Measurements from ENCODE around the gene DNAJA3. TPM values are rescaled to one million over a fixed set of nuclear protein-coding genes. Genes with fewer than 3 reads are reported as not detected.

The DNAJA3 gene
- total RNA-seq, 4 donors from 2014 or later, result 51.4 to 70.1 (median 54.0) TPM

- TF ChIP-seq POLR2A (IDR thresholded peaks at IDR 0.05), result no peak
- no peak for TF ChIP-seq CTCF (IDR thresholded peaks at IDR 0.05)
- Histone ChIP-seq H3K27me3 (no peaks in the 10 kb centered on the region), H3K27ac (peak overlapping the region; percentile 92 to 98 (median 96)), H3K4me1 (peaks cover 0 to 33% (median 7%) of the 10 kb centered on the region in 4 donors), H3K9me3 (no peaks in the 10 kb centered on the region), H3K4me3 (peak overlapping the region in 1 of 4 donors; percentile 93), H3K36me3 (peaks cover 0 to 21% (median 0%) of the 10 kb centered on the region in 3 donors)
- DNase-seq, result peak in 2 of 3 donors; percentile 83 to 87
These were observed 11.3 kb upstream of the DNAJA3 start for GRCh38 chr16:4414187-4414917.

- DNase-seq, result peak; percentile 74 to 86 (median 79)
- H3K4me1 ChIP-seq, result peaks cover 0 to 20% (median 7%) of the 10 kb centered on the region in 4 donors
- H3K36me3 ChIP-seq, result peaks cover 0 to 16% (median 0%) of the 10 kb centered on the region in 3 donors
- no peaks in the 10 kb centered on the region for H3K9me3 ChIP-seq
- peak overlapping the region; percentile 72 to 100 (median 85) for H3K4me3 ChIP-seq
- peak in 3 of 6 experiments; percentile 9 to 35 (median 30) for TF ChIP-seq CTCF (IDR thresholded peaks at IDR 0.05)
- TF ChIP-seq POLR2A (IDR thresholded peaks at IDR 0.05), result peak; percentile 37 to 43
- no peaks in the 10 kb centered on the region for H3K27me3 ChIP-seq
- peak overlapping the region; percentile 92 to 98 (median 96) for H3K27ac ChIP-seq
These were observed 10.0 kb upstream of the DNAJA3 start for GRCh38 chr16:4415538-4416199.

- peaks cover 0 to 16% (median 0%) of the 10 kb centered on the region in 3 donors for H3K36me3 ChIP-seq
- H3K9me3 ChIP-seq, result no peaks in the 10 kb centered on the region
- H3K27me3 ChIP-seq, result no peaks in the 10 kb centered on the region
- TF ChIP-seq CTCF (IDR thresholded peaks at IDR 0.05) (peak in 3 of 6 experiments; percentile 25 to 56 (median 34)), POLR2A (IDR thresholded peaks at IDR 0.05) (peak; percentile 79 to 84)
- peak; percentile 99 for DNase-seq
- H3K4me3 ChIP-seq, result peak within 1 kb of the TSS; percentile 72 to 100 (median 85)
- H3K4me1 ChIP-seq, result peaks cover 0 to 16% (median 7%) of the 10 kb centered on the region in 4 donors
- peak within 1 kb of the TSS; percentile 92 to 98 (median 96) for H3K27ac ChIP-seq
These were observed 9.3 kb upstream of the DNAJA3 start, which contains the start of gene CORO7 for GRCh38 chr16:4416200-4417032. Gene CORO7, minus strand, starts transcription at chr16:4416596. Its CDS starts 78 bp downstream, at chr16:4416518.

- H3K27me3 ChIP-seq, result no peaks in the 10 kb centered on the region
- H3K36me3 ChIP-seq, result no peaks in the 10 kb centered on the region
- peaks cover 0 to 14% (median 7%) of the 10 kb centered on the region in 4 donors for H3K4me1 ChIP-seq
- no peak for DNase-seq
- no peak for TF ChIP-seq POLR2A (IDR thresholded peaks at IDR 0.05)
- TF ChIP-seq CTCF (IDR thresholded peaks at IDR 0.05), result no peak
- H3K9me3 ChIP-seq, result no peaks in the 10 kb centered on the region
- H3K4me3 ChIP-seq, result no peak overlapping the region
- no peak overlapping the region for H3K27ac ChIP-seq
These were observed 6.2 kb upstream of the DNAJA3 start for GRCh38 chr16:4419402-4419959.

Measured in Peyer's patch (tissue), 4 donors.